ENCODE results near the gene AUTS2.

The AUTS2 gene

DNA sequence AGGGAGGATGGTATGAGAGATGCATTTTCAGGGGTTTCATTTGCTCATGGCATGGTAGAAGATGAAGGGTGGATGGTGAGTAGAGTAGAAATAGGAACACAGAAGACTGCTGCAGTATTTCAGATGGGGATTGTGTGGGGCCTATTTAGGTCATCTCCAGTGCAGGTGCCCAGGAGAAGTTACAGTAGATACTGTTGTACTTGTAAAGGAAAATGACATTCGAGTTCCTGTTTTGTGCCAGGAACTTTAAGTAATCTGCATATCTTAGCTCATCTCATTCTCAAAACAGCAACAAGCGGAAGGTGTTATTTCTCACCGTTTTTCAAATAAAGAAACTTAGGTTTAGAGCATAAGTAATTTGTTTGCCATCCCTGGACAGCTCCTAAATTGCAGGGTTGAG, 156.2 kb downstream of the AUTS2 start:
- H3K27me3 Mint-ChIP-seq (ENCODE audit: low read depth), result no peaks in the 10 kb centered on the region
- no peak for DNase-seq (ENCODE audit: low spot score)
- no peaks in the 10 kb centered on the region for H3K36me3 Mint-ChIP-seq (ENCODE audit: low read depth)
- H3K4me3 Mint-ChIP-seq, result no peak overlapping the region
- no peaks in the 10 kb centered on the region for H3K4me1 Mint-ChIP-seq (ENCODE audit: low read depth)
- no peaks in the 10 kb centered on the region for H3K9me3 Mint-ChIP-seq
- H3K27ac Mint-ChIP-seq, result no peak overlapping the region

DNA sequence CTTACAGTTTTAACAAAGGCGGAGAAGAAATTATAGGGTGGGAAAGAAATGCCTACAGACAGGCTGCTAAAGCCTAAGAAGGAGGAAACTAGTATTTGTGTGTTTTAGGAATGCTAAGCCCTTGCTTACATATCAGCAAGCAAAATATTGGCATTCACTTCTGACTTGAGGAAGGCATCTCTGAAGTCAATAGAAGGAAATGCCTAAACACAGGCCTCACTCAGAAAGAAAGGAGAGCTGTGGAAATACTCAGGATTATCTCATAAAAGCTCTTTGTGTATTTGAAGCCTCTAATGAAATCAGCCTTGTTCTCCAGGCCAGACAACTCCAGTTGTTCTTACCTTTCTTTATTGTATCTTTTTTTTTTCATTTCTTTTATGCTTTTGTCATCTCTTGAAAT, 158.0 kb downstream of the AUTS2 start:
- Mint-ChIP-seq H3K27me3 (ENCODE audit: low read depth) (no peaks in the 10 kb centered on the region), H3K4me1 (ENCODE audit: low read depth) (no peaks in the 10 kb centered on the region), H3K36me3 (ENCODE audit: low read depth) (no peaks in the 10 kb centered on the region), H3K9me3 (no peaks in the 10 kb centered on the region), H3K27ac (no peak overlapping the region), H3K4me3 (no peak overlapping the region)
- no peak for DNase-seq (ENCODE audit: low spot score)

DNA sequence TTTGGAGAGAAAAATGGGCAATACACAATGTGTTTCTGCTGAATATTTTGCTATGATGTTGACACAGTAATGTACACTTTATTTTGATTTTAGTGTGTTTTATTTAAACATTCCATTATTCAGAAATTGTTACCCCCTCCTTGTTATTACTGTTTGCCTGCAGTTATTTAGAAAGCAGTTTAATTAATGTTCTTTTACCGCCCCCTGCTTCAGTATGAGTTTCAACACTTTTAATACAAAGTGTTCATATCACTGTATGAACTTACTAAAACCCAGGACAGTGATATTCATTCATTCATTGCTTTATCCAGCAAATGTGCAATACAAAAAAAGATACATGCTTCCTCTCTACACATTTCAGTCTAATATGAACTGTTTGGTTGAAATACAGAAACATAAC, 159.3 kb downstream of the AUTS2 start:
- H3K27ac Mint-ChIP-seq, result no peak overlapping the region
- no peaks in the 10 kb centered on the region for H3K27me3 Mint-ChIP-seq (ENCODE audit: low read depth)
- no peaks in the 10 kb centered on the region for H3K36me3 Mint-ChIP-seq (ENCODE audit: low read depth)
- no peaks in the 10 kb centered on the region for H3K4me1 Mint-ChIP-seq (ENCODE audit: low read depth)
- H3K4me3 Mint-ChIP-seq, result no peak overlapping the region
- DNase-seq (ENCODE audit: low spot score), result no peak
- H3K9me3 Mint-ChIP-seq, result no peaks in the 10 kb centered on the region

DNA sequence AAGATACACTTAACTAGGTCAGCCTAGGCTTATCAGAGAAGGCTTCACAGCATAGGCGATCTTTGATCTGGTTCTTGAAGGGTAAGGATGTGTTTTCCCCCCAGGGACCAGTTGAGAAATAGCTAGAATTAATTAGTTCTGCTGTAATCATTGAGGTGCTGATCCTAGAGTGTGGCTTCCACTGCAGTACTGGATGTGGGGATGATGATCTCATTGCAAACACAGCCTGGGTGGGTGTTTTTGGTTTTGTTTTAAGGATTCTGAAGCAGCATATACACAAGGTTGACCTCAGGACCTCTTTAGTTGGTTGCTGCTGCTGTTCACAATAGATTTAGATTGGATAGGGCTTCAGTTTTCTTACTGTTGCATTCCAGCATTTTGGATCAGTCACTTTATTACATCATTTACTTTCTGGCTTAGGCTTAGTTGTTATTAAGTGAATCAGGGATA, 159.7 kb downstream of the AUTS2 start:
- Mint-ChIP-seq H3K9me3 (no peaks in the 10 kb centered on the region), H3K36me3 (ENCODE audit: low read depth) (no peaks in the 10 kb centered on the region), H3K27ac (no peak overlapping the region), H3K27me3 (ENCODE audit: low read depth) (no peaks in the 10 kb centered on the region), H3K4me1 (ENCODE audit: low read depth) (no peaks in the 10 kb centered on the region), H3K4me3 (no peak overlapping the region)
- DNase-seq (ENCODE audit: low spot score), result no peak

GRCh38 chr7:69759373-69759772, 161.1 kb downstream of the AUTS2 start:
- Mint-ChIP-seq H3K4me1 (ENCODE audit: low read depth) (no peaks in the 10 kb centered on the region), H3K27me3 (ENCODE audit: low read depth) (no peaks in the 10 kb centered on the region), H3K27ac (no peak overlapping the region), H3K36me3 (ENCODE audit: low read depth) (no peaks in the 10 kb centered on the region), H3K9me3 (no peaks in the 10 kb centered on the region), H3K4me3 (no peak overlapping the region)
- no peak for DNase-seq (ENCODE audit: low spot score)

- peaks cover 1% of the 10 kb centered on the region for H3K4me1 Mint-ChIP-seq (ENCODE audit: low read depth)
- H3K4me3 Mint-ChIP-seq, result no peak overlapping the region
- peaks cover 5% of the 10 kb centered on the region for H3K9me3 Mint-ChIP-seq
- H3K27me3 Mint-ChIP-seq (ENCODE audit: low read depth), result no peaks in the 10 kb centered on the region
- no peak for DNase-seq (ENCODE audit: low spot score)
- no peaks in the 10 kb centered on the region for H3K36me3 Mint-ChIP-seq (ENCODE audit: low read depth)
- H3K27ac Mint-ChIP-seq, result no peak overlapping the region
Measured at GRCh38 chr7:69761290-69761922, 163.1 kb downstream of the AUTS2 start.

DNA sequence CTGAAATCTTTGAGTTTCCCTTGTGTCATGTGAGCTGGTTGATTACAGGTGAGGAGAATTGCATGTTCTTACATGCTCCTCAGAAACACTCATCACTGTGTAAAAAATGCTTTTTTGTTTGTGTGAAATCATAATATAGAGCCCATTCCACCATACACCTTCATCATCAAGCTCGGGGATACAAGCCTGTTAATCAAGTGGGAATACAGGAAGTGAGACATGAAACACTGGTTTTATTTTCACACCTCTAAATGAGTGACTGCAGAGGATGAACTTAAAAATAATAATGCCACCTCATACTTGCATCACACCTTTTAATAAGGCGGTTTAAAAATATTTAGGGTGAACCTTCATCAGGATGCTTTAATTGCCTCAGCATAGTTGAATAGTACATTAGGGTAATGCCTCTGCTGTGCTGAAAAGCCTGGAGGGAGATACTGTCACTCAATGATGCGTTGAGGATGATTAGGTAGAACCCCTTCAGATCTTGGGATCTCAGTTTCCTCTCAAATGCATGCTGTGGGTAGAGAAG, 164.6 kb downstream of the AUTS2 start:
- Mint-ChIP-seq H3K27ac (no peak overlapping the region), H3K4me3 (no peak overlapping the region), H3K9me3 (peaks cover 5% of the 10 kb centered on the region), H3K27me3 (ENCODE audit: low read depth) (no peaks in the 10 kb centered on the region), H3K36me3 (ENCODE audit: low read depth) (no peaks in the 10 kb centered on the region), H3K4me1 (ENCODE audit: low read depth) (peaks cover 1% of the 10 kb centered on the region)
- DNase-seq (ENCODE audit: low spot score), result no peak

GRCh38 chr7:69763513-69763912, 165.2 kb downstream of the AUTS2 start:
- Mint-ChIP-seq H3K36me3 (ENCODE audit: low read depth) (no peaks in the 10 kb centered on the region), H3K4me1 (ENCODE audit: low read depth) (peaks cover 1% of the 10 kb centered on the region), H3K9me3 (peaks cover 5% of the 10 kb centered on the region), H3K4me3 (no peak overlapping the region), H3K27me3 (ENCODE audit: low read depth) (no peaks in the 10 kb centered on the region), H3K27ac (no peak overlapping the region)
- DNase-seq (ENCODE audit: low spot score), result no peak

DNA sequence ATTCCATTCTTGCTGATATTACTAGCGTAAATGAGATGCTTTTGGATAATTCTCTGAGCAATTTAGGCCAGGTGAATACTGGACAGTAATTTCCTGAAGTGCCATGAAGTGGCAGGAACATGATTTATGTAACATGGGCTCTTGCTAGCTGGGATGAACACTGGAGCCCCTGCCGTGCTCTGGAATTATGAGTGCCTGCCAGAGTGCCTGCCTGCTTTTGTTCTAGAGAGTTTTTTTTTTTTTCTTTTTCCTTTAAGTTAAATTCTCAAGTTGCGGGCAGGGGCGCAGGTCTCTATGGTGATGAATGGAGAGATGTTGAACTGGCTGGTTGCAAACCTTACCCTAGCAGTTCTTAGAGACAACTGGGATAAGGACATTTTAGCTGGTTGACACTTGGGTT, 165.9 kb downstream of the AUTS2 start:
- no peak overlapping the region for H3K27ac Mint-ChIP-seq
- peaks cover 1% of the 10 kb centered on the region for H3K4me1 Mint-ChIP-seq (ENCODE audit: low read depth)
- no peaks in the 10 kb centered on the region for H3K27me3 Mint-ChIP-seq (ENCODE audit: low read depth)
- no peaks in the 10 kb centered on the region for H3K36me3 Mint-ChIP-seq (ENCODE audit: low read depth)
- no peak overlapping the region for H3K4me3 Mint-ChIP-seq
- no peak for DNase-seq (ENCODE audit: low spot score)
- peaks cover 5% of the 10 kb centered on the region for H3K9me3 Mint-ChIP-seq

DNA sequence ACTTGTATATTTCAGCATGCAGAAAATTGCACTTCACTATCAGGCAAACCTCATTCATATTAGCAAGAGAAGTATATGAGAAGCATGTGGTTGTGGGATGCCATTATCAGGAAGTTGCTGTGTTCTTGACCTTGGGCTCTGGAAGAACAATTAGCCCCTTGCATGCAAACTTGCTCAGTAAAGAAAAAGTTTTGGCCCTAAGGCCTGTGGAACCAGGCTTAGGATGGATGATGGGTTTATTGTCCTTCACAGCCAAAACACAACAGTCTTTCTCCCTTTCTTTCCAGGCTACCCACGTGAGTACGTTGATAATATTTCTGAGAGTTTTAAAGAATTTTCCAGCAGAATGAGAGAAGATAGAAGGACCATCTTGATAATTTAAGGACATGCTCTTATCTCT, 166.4 kb downstream of the AUTS2 start:
- H3K4me3 Mint-ChIP-seq, result no peak overlapping the region
- H3K27ac Mint-ChIP-seq, result no peak overlapping the region
- no peaks in the 10 kb centered on the region for H3K36me3 Mint-ChIP-seq (ENCODE audit: low read depth)
- peaks cover 5% of the 10 kb centered on the region for H3K9me3 Mint-ChIP-seq
- no peaks in the 10 kb centered on the region for H3K27me3 Mint-ChIP-seq (ENCODE audit: low read depth)
- peaks cover 1% of the 10 kb centered on the region for H3K4me1 Mint-ChIP-seq (ENCODE audit: low read depth)
- DNase-seq (ENCODE audit: low spot score), result no peak

GRCh38 chr7:69765879-69766278, 167.6 kb downstream of the AUTS2 start:
- H3K9me3 Mint-ChIP-seq, result peaks cover 5% of the 10 kb centered on the region
- H3K4me3 Mint-ChIP-seq, result no peak overlapping the region
- no peaks in the 10 kb centered on the region for H3K27me3 Mint-ChIP-seq (ENCODE audit: low read depth)

GRCh38 chr7:69768986-69769595, 170.8 kb downstream of the AUTS2 start:
- no peak overlapping the region for H3K4me3 Mint-ChIP-seq
- DNase-seq (ENCODE audit: low spot score), result no peak
- peaks cover 1% of the 10 kb centered on the region for H3K4me1 Mint-ChIP-seq (ENCODE audit: low read depth)
- peaks cover 5% of the 10 kb centered on the region for H3K9me3 Mint-ChIP-seq
- no peaks in the 10 kb centered on the region for H3K36me3 Mint-ChIP-seq (ENCODE audit: low read depth)
- H3K27ac Mint-ChIP-seq, result no peak overlapping the region
- H3K27me3 Mint-ChIP-seq (ENCODE audit: low read depth), result no peaks in the 10 kb centered on the region

More at GRCh38 chr7:69765879-69766278, 167.6 kb downstream of the AUTS2 start:
- Mint-ChIP-seq H3K4me1 (ENCODE audit: low read depth) (peaks cover 1% of the 10 kb centered on the region), H3K27ac (no peak overlapping the region), H3K36me3 (ENCODE audit: low read depth) (no peaks in the 10 kb centered on the region)
- DNase-seq (ENCODE audit: low spot score), result no peak

DNA sequence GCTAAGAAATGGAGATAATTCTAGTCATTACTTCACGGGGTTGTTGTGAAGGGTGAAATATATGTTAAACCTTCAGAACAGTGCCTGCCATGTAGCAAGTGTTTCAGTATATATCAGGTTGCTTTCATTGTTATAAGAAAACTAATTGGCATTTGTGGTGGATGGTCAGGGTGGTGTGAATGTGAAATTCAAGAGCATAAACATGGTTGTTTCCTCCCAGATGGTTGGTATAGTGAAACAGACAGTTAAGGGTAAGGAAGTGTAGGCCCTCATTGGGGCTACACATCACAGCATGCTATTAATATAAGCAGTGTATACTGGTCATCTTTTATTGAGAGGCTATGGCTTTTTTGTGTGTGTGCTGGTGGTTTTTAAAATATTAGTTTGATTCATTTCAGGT, 171.6 kb downstream of the AUTS2 start:
- H3K27ac Mint-ChIP-seq, result no peak overlapping the region
- no peaks in the 10 kb centered on the region for H3K36me3 Mint-ChIP-seq (ENCODE audit: low read depth)
- H3K9me3 Mint-ChIP-seq, result peaks cover 5% of the 10 kb centered on the region
- DNase-seq (ENCODE audit: low spot score), result no peak
- H3K4me1 Mint-ChIP-seq (ENCODE audit: low read depth), result peaks cover 1% of the 10 kb centered on the region
- no peaks in the 10 kb centered on the region for H3K27me3 Mint-ChIP-seq (ENCODE audit: low read depth)
- H3K4me3 Mint-ChIP-seq, result no peak overlapping the region

- Mint-ChIP-seq H3K4me3 (no peak overlapping the region), H3K27ac (no peak overlapping the region), H3K36me3 (ENCODE audit: low read depth) (no peaks in the 10 kb centered on the region), H3K4me1 (ENCODE audit: low read depth) (peaks cover 1% of the 10 kb centered on the region), H3K27me3 (ENCODE audit: low read depth) (no peaks in the 10 kb centered on the region), H3K9me3 (peaks cover 3% of the 10 kb centered on the region)
- no peak for DNase-seq (ENCODE audit: low spot score)
Measured at GRCh38 chr7:69770613-69771012, 172.3 kb downstream of the AUTS2 start.

Data from T-helper 2 cell treated with Interferon-gamma antibody and Interleukin-4, amounts not matched to agents 5 μg/mL and 100 μg/mL, for 36 hours (primary cell).